ENCODE measurements around the gene PDRG1.
"Not testable (repeated sequence)": the region's sequence is repeated elsewhere in the genome, so short reads cannot be mapped to it uniquely, and the experiment has no call there.

The PDRG1 gene

GRCh38 chr20:31966991-31967655, 15.3 kb upstream of the PDRG1 start:
- DNase-seq (ENCODE audit: low spot score) = no peak

GRCh38 chr20:31963889-31964288, 12.0 kb upstream of the PDRG1 start:
- no peak for DNase-seq (ENCODE audit: low spot score)

GRCh38 chr20:31962761-31963160, 10.9 kb upstream of the PDRG1 start:
- DNase-seq (ENCODE audit: low spot score) = no peak

- no peak for DNase-seq (ENCODE audit: low spot score)
These were observed 5.0 kb upstream of the PDRG1 start for GRCh38 chr20:31956556-31957526.

GRCh38 chr20:31954500-31954899, 2.7 kb upstream of the PDRG1 start:
- no peak for DNase-seq (ENCODE audit: low spot score)

GRCh38 chr20:31953556-31954148, 1.8 kb upstream of the PDRG1 start:
- no peak for DNase-seq (ENCODE audit: low spot score)

- DNase-seq (ENCODE audit: low spot score) = no peak
These were observed 680 bp downstream of the PDRG1 start for GRCh38 chr20:31951203-31951529.

GRCh38 chr20:31949877-31950646, 1.8 kb downstream of the PDRG1 start:
- no peak for DNase-seq (ENCODE audit: low spot score)

- no peak for DNase-seq (ENCODE audit: low spot score)
These were observed 3.8 kb downstream of the PDRG1 start for GRCh38 chr20:31948008-31948407.

GRCh38 chr20:31945785-31946184, 6.1 kb downstream of the PDRG1 start:
- DNase-seq (ENCODE audit: low spot score) = no peak

- no peak for DNase-seq (ENCODE audit: low spot score)
These were observed 6.5 kb downstream of the PDRG1 start for GRCh38 chr20:31945319-31945718.

- no peak for DNase-seq (ENCODE audit: low spot score)
These were observed 8.8 kb downstream of the PDRG1 start for GRCh38 chr20:31943052-31943471.

- DNase-seq (ENCODE audit: low spot score) = no peak
These were observed 12.2 kb downstream of the PDRG1 start for GRCh38 chr20:31939661-31940060.

GRCh38 chr20:31937820-31938219, 14.0 kb downstream of the PDRG1 start:
- DNase-seq (ENCODE audit: low spot score) = no peak

GRCh38 chr20:31936420-31936819, 15.4 kb downstream of the PDRG1 start:
- no peak for DNase-seq (ENCODE audit: low spot score)

GRCh38 chr20:31934968-31935764, 16.7 kb downstream of the PDRG1 start:
- no peak for DNase-seq (ENCODE audit: low spot score)

GRCh38 chr20:31934491-31934890, 17.4 kb downstream of the PDRG1 start:
- DNase-seq (ENCODE audit: low spot score) = no peak

- no peak for DNase-seq (ENCODE audit: low spot score)
These were observed 18.1 kb downstream of the PDRG1 start for GRCh38 chr20:31933698-31934097.

GRCh38 chr20:31930779-31931178, 21.1 kb downstream of the PDRG1 start:
- DNase-seq (ENCODE audit: low spot score) = no peak

- DNase-seq (ENCODE audit: low spot score) = not testable (repeated sequence)
These were observed 22.2 kb downstream of the PDRG1 start for GRCh38 chr20:31929631-31930030.

GRCh38 chr20:31927627-31928159, 24.2 kb downstream of the PDRG1 start:
- DNase-seq (ENCODE audit: low spot score) = no peak

All from putamen (tissue), 1 donor.